Lung (tissue), 12 donors: ENCODE data around the gene SCGB3A2. TPM values are rescaled to one million over a fixed set of nuclear protein-coding genes. Genes with fewer than 3 reads are reported as not detected.

Source experiments
- ATAC-seq: fragments of 200-7000 bp; cut with Tn5 transposase; one replicate; pipeline ENCODE4 v1.9.1; 2020; ENCODE audit warnings: moderate number of reproducible peaks; ENCODE audit not compliant: insufficient read depth, low FRiP score
- DNase-seq, 3 donors: peaks; one replicate each; pipeline ENCODE4 v3.0.0-alpha.2; 2013 to 2017
- H3K27ac ChIP-seq, 2 donors: one replicate each; pipeline ENCODE4 v1.5.1; 2013; ENCODE audit warnings: mild to moderate bottlenecking in 2 of 2, moderate library complexity in 2 of 2, control low read depth in 1 of 2, inconsistent platforms in 1 of 2, low read depth in 1 of 2, low read length in 1 of 2
- H3K27me3 ChIP-seq, 3 donors: one replicate each; pipeline ENCODE4 v1.5.1; 2013; ENCODE audit warnings: low read length in 2 of 3; ENCODE audit not compliant: control insufficient read depth in 3 of 3, insufficient read depth in 3 of 3
- H3K36me3 ChIP-seq, 4 donors: one replicate each; pipeline ENCODE4 v1.5.1; 2013; ENCODE audit warnings: low read length in 4 of 4, mild to moderate bottlenecking in 1 of 4, moderate library complexity in 1 of 4; ENCODE audit not compliant: control insufficient read depth in 4 of 4, insufficient read depth in 4 of 4
- H3K4me1 ChIP-seq, 5 donors: one replicate each; pipeline ENCODE4 v1.5.1; 2013; ENCODE audit warnings: low read length in 5 of 5, mild to moderate bottlenecking in 2 of 5, moderate library complexity in 1 of 5; ENCODE audit not compliant: control insufficient read depth in 5 of 5, insufficient read depth in 5 of 5
- H3K4me3 ChIP-seq: one replicate; pipeline ENCODE4 v1.5.1; 2013; ENCODE audit warnings: mild to moderate bottlenecking, control low read depth, moderate library complexity
- H3K9ac ChIP-seq, 2 donors: one replicate each; pipeline ENCODE4 v1.5.1; 2013; ENCODE audit warnings: low read length in 2 of 2, control low read depth in 1 of 2; ENCODE audit not compliant: insufficient read depth in 1 of 2
- H3K9me3 ChIP-seq, 4 donors: one replicate each; pipeline ENCODE4 v1.5.1; 2013; ENCODE audit warnings: low read length in 3 of 4, mild to moderate bottlenecking in 1 of 4, moderate library complexity in 1 of 4; ENCODE audit not compliant: control insufficient read depth in 4 of 4, insufficient read depth in 3 of 4
- CTCF ChIP-seq: IDR thresholded peaks from 2 replicates; pipeline ENCODE4 v1.5.1; 2012; ENCODE audit warnings: mild to moderate bottlenecking; ENCODE audit errors: control extremely low read depth, extremely low read depth
- WGBS, 2 donors: extraction: QIAGEN DNeasy Blood & Tissue Kit; methylation state at CpG; one replicate each; pipeline ENCODE4 v1.1.7; 2013; 5-methylcytosine and 5-hydroxymethylcytosine counted together
- polyA plus RNA-seq, 2 donors: library from polyadenylated mRNA; stranded (reverse); fragments of 200-250 nt; gene quantifications; one replicate each; pipeline ENCODE4 v1.2.1, GENCODE V29; 2013
- total RNA-seq, 2 donors: library from RNA; depleted of rRNA in 1 of 2; stranded (reverse); fragments of >200 nt in 1 of 2; gene quantifications; one replicate each; pipeline ENCODE4 v1.2.1, GENCODE V29; 2014 to 2021
- donor health status: control.
- donor health status: control.
- donor health status: Bipolar disorder and iron deficiency.
- donor health status: healthy.
- donor health status: DM: yes; HTN: yes; CAD: no.

The SCGB3A2 gene
- total and polyA plus RNA-seq, 4 donors = 305 to 4,264 (median 1,823) TPM

GRCh38 chr5:147852365-147852764 is 26.1 kb upstream of the SCGB3A2 start:
- 70 to 73% methylated on average over 3 of the region's 3 CpGs for WGBS, 2 donors
- ATAC-seq (no peak), DNase-seq (no peak)
- H3K9ac ChIP-seq = no peak overlapping the region
- TF ChIP-seq CTCF = no peak
- no peak overlapping the region for H3K27ac ChIP-seq
- peaks cover 0 to 1% (median 0%) of the 10 kb centered on the region in 4 donors for H3K9me3 ChIP-seq
- no peak overlapping the region for H3K4me3 ChIP-seq
- H3K27me3 ChIP-seq = no peaks in the 10 kb centered on the region
- H3K4me1 ChIP-seq = peaks cover 0 to under 1% (median 0%) of the 10 kb centered on the region in 5 donors
- H3K36me3 ChIP-seq = no peaks in the 10 kb centered on the region

- 36 to 41% methylated on average over 3 of the region's 3 CpGs for WGBS, 2 donors
- ATAC-seq (no peak), DNase-seq (no peak)
- Histone ChIP-seq H3K4me3 (no peak overlapping the region), H3K4me1 (no peaks in the 10 kb centered on the region), H3K27me3 (no peaks in the 10 kb centered on the region), H3K9me3 (peaks cover 0 to 1% (median 0%) of the 10 kb centered on the region in 4 donors), H3K36me3 (no peaks in the 10 kb centered on the region), H3K9ac (no peak overlapping the region), H3K27ac (no peak overlapping the region)
- TF ChIP-seq CTCF = no peak
These were observed 25.0 kb upstream of the SCGB3A2 start for GRCh38 chr5:147853372-147853987.

GRCh38 chr5:147854331-147854730 is 24.2 kb upstream of the SCGB3A2 start:
- Histone ChIP-seq H3K9me3 (peaks cover 0 to 1% (median 0%) of the 10 kb centered on the region in 4 donors), H3K4me3 (no peak overlapping the region), H3K9ac (no peak overlapping the region), H3K27ac (no peak overlapping the region), H3K27me3 (no peaks in the 10 kb centered on the region), H3K4me1 (no peaks in the 10 kb centered on the region), H3K36me3 (no peaks in the 10 kb centered on the region)
- no peak for ATAC-seq
- WGBS, 2 donors = 75 to 77% methylated on average over 3 of the region's 3 CpGs
- DNase-seq = no peak
- no peak for TF ChIP-seq CTCF
